ENCODE measurements around the gene SOCS2.

The SOCS2 gene

GRCh38 chr12:93568091-93568490 lies 4.4 kb upstream of the SOCS2 start:
- no peak for DNase-seq

- no peak for DNase-seq
Measured at GRCh38 chr12:93569301-93569655, 3.2 kb upstream of the SOCS2 start.

GRCh38 chr12:93569656-93570551 lies 2.6 kb upstream of the SOCS2 start:
- DNase-seq, result peak; percentile 91

GRCh38 chr12:93570552-93571364 lies 1.7 kb upstream of the SOCS2 start:
- peak; percentile 96 for DNase-seq

- peak; percentile 88 for DNase-seq
Measured at GRCh38 chr12:93571365-93571924, 1.0 kb upstream of the SOCS2 start.

GRCh38 chr12:93572712-93573551 lies 457 bp downstream of the SOCS2 start:
- peak; percentile 74 for DNase-seq

- peak; percentile 65 for DNase-seq
Measured at GRCh38 chr12:93573552-93574223, 1.2 kb downstream of the SOCS2 start.

GRCh38 chr12:93577222-93577621 lies 4.7 kb downstream of the SOCS2 start:
- no peak for DNase-seq

GRCh38 chr12:93578221-93578620 lies 5.7 kb downstream of the SOCS2 start:
- DNase-seq, result no peak

- DNase-seq, result no peak
Measured at GRCh38 chr12:93580682-93581081, 8.2 kb downstream of the SOCS2 start.

GRCh38 chr12:93581370-93581769 lies 8.9 kb downstream of the SOCS2 start:
- no peak for DNase-seq

- no peak for DNase-seq
Measured at GRCh38 chr12:93582351-93582750, 9.9 kb downstream of the SOCS2 start.

GRCh38 chr12:93583627-93584392 lies 11.3 kb downstream of the SOCS2 start:
- DNase-seq, result no peak

GRCh38 chr12:93585247-93585646 lies 12.8 kb downstream of the SOCS2 start:
- no peak for DNase-seq

GRCh38 chr12:93587611-93588010 lies 15.1 kb downstream of the SOCS2 start:
- DNase-seq, result no peak

- DNase-seq, result no peak
Measured at GRCh38 chr12:93589081-93589480, 16.6 kb downstream of the SOCS2 start.

- peak; percentile 73 for DNase-seq
Measured at GRCh38 chr12:93591137-93591868, 18.8 kb downstream of the SOCS2 start.

- DNase-seq, result no peak
Measured at GRCh38 chr12:93592641-93593406, 20.3 kb downstream of the SOCS2 start.

GRCh38 chr12:93593843-93594242 lies 21.4 kb downstream of the SOCS2 start:
- DNase-seq, result no peak
